Choroid plexus epithelial cell (primary cell): Measurements from ENCODE around the gene LMF1.

Experiments
- DNase-seq: peaks from one replicate; pipeline ENCODE4 v3.0.0-alpha.2; 2010; ENCODE audit warnings: low read depth
- H3K4me3 ChIP-seq: 2 replicates; pipeline ENCODE4 v1.5.1; 2011; ENCODE audit warnings: low read depth, mild to moderate bottlenecking, control low read depth, low read length, moderate library complexity
- CTCF ChIP-seq: conservative IDR thresholded peaks from 2 replicates; pipeline ENCODE4 v1.5.1; 2011; ENCODE audit warnings: low read depth, mild to moderate bottlenecking, control low read depth, inconsistent platforms, low read length, moderate library complexity

The LMF1 gene

GRCh38 chr16:852451-853185, 118.2 kb downstream of the LMF1 start:
- no peak overlapping the region for H3K4me3 ChIP-seq
- DNase-seq: no peak
- no peak for TF ChIP-seq CTCF

- TF ChIP-seq CTCF: no peak
- H3K4me3 ChIP-seq: no peak overlapping the region
- no peak for DNase-seq
Observed at GRCh38 chr16:851871-852270, 118.9 kb downstream of the LMF1 start.

- TF ChIP-seq CTCF: no peak
- no peak for DNase-seq
- no peak overlapping the region for H3K4me3 ChIP-seq
Observed at GRCh38 chr16:851209-851810, 119.5 kb downstream of the LMF1 start.

- TF ChIP-seq CTCF: no peak
- H3K4me3 ChIP-seq: no peak overlapping the region
- DNase-seq: no peak
Observed at GRCh38 chr16:850668-851067, 120.1 kb downstream of the LMF1 start.

- TF ChIP-seq CTCF: no peak
- no peak overlapping the region for H3K4me3 ChIP-seq
Observed at GRCh38 chr16:848510-849253, 122.1 kb downstream of the LMF1 start.

GRCh38 chr16:847681-848445, 122.9 kb downstream of the LMF1 start:
- TF ChIP-seq CTCF: no peak
- no peak for DNase-seq
- H3K4me3 ChIP-seq: no peak overlapping the region

More at GRCh38 chr16:848510-849253, 122.1 kb downstream of the LMF1 start:
- DNase-seq: no peak
